ENCODE measurements around the gene NFYC.

GRCh38 chr1:40786995-40787705 is 95.6 kb downstream of the NFYC start:
- no peak for TF ChIP-seq EP300 (IDR thresholded peaks at IDR 0.05; ENCODE audit: borderline replicate concordance in 1 of 2, low read depth in 1 of 2, low read length in 1 of 2)
- TF ChIP-seq CTCF (IDR thresholded peaks at IDR 0.05): no peak

Measured in SK-N-SH (cell line).